ENCODE measurements around the gene DAPK2. TPM values are rescaled to one million over a fixed set of nuclear protein-coding genes. Genes with fewer than 3 reads are reported as not detected.

The DAPK2 gene
- total and polyA plus RNA-seq, 2 of the 4 experiments (the other 2 are of a cell fraction), result 0.34 to 0.36 TPM

DNA sequence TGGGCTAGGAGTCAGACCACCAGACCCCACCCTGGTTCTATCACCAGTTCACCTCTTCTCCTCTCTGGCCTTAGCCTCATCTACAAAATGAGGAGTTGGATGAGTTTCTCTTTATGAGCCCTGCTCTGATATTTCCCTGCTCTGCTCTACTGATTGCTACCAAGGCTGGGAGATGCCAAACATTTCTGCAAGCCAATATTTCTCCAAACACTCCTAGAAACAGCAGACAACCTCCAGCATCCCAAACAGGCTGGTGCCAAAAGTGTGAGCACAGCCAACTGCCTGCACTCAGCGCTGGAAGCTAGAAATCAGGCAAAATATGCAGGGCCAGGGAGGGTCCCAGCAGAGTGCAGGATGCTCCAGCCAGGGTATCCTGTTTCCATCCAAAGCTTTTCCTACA, 10.8 kb downstream of the DAPK2 start:
- Histone ChIP-seq H3K23ac (ENCODE audit: low read depth, low read length) (no peak overlapping the region), H3K4ac (ENCODE audit: low read depth, low read length) (no peak overlapping the region), H3K27ac (ENCODE audit: insufficient read depth, low read length) (no peak overlapping the region), H3K4me2 (ENCODE audit: low read depth, low read length) (no peak overlapping the region), H4K8ac (ENCODE audit: low read depth in 2 of 2, low read length in 2 of 2) (no peak overlapping the region), H2BK15ac (ENCODE audit: low read depth, low read length) (no peak overlapping the region), H3K56ac (ENCODE audit: extremely low read depth, insufficient read depth, low read length) (no peak overlapping the region), H4K5ac (ENCODE audit: low read depth, low read length) (no peak overlapping the region), H2AK5ac (ENCODE audit: low read depth, low read length) (no peak overlapping the region), H3K18ac (ENCODE audit: low read depth, low read length) (no peak overlapping the region), H3K9me1 (ENCODE audit: insufficient read depth, low read length) (no peaks in the 10 kb centered on the region), H2BK5ac (ENCODE audit: low read depth, low read length, poor library complexity, severe bottlenecking) (no peak overlapping the region), H2BK120ac (ENCODE audit: low read depth, low read length) (no peak overlapping the region), H3K9ac (ENCODE audit: low read depth, low read length) (no peak overlapping the region), H2AK9ac (replicated peaks; ENCODE audit: low read depth, low read length, poor library complexity) (no peak overlapping the region), H3K4me3 (ENCODE audit: insufficient read depth, low read depth, low read length) (no peak overlapping the region), H4K20me1 (ENCODE audit: insufficient read depth, low read length) (no peaks in the 10 kb centered on the region), H3K36me3 (ENCODE audit: control insufficient read depth, insufficient read depth, low read length) (no peaks in the 10 kb centered on the region), H2AFZ (replicated peaks; ENCODE audit: low read length, poor library complexity) (no peak overlapping the region), H3K79me1 (ENCODE audit: low read depth in 1 of 2, low read length in 2 of 2) (no peaks in the 10 kb centered on the region), H3K27me3 (ENCODE audit: control insufficient read depth, insufficient read depth, low read length) (peaks cover 16% of the 10 kb centered on the region), H3K9me3 (ENCODE audit: control insufficient read depth, insufficient read depth, low read length) (no peaks in the 10 kb centered on the region), H4K91ac (ENCODE audit: insufficient read depth, low read depth, low read length) (no peak overlapping the region), H2BK20ac (ENCODE audit: low read depth, low read length) (no peak overlapping the region), H3K14ac (replicated peaks; ENCODE audit: low read depth, low read length) (no peak overlapping the region), H3K4me1 (ENCODE audit: control insufficient read depth, insufficient read depth, low read length) (no peaks in the 10 kb centered on the region)
- WGBS, 2 experiments (ENCODE audit: extremely low coverage in 2 of 2, insufficient read length in 1 of 2), result no CpG with 5 or more reads among the region's 1 CpG
- ATAC-seq (ENCODE audit: low read depth) (no peak), DNase-seq (no peak)
- CTCF ChIA-PET, result no interaction called here
- POLR2A ChIA-PET (ENCODE audit: unreplicated experiment), result no interaction called here
- in situ Hi-C loops (cut with MboI; ENCODE audit: low sequenced_read_pairs), result loop anchor here (25.0 kb wide), 1 partner anchor 173 kb away; no protein-coding TSS in a partner anchor
- no TSS peak for BruUV-seq (replicated peaks)
- dilution Hi-C loops (cut with HindIII; ENCODE audit: low sequenced_read_pairs, unreplicated experiment), result no loop called here
- intact Hi-C loops (cut with micrococcal nuclease), result no loop called here
- TF ChIP-seq, protein P1, sequence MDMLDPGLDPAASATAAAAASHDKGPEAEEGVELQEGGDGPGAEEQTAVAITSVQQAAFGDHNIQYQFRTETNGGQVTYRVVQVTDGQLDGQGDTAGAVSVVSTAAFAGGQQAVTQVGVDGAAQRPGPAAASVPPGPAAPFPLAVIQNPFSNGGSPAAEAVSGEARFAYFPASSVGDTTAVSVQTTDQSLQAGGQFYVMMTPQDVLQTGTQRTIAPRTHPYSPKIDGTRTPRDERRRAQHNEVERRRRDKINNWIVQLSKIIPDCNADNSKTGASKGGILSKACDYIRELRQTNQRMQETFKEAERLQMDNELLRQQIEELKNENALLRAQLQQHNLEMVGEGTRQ (IDR thresholded peaks at IDR 0.05; ENCODE audit: low read depth, low read length), result no peak
- TF ChIP-seq, protein P2, sequence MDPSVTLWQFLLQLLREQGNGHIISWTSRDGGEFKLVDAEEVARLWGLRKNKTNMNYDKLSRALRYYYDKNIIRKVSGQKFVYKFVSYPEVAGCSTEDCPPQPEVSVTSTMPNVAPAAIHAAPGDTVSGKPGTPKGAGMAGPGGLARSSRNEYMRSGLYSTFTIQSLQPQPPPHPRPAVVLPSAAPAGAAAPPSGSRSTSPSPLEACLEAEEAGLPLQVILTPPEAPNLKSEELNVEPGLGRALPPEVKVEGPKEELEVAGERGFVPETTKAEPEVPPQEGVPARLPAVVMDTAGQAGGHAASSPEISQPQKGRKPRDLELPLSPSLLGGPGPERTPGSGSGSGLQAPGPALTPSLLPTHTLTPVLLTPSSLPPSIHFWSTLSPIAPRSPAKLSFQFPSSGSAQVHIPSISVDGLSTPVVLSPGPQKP (IDR thresholded peaks at IDR 0.05; ENCODE audit: borderline replicate concordance, low read depth, low read length), result no peak
- TF ChIP-seq, protein P3, sequence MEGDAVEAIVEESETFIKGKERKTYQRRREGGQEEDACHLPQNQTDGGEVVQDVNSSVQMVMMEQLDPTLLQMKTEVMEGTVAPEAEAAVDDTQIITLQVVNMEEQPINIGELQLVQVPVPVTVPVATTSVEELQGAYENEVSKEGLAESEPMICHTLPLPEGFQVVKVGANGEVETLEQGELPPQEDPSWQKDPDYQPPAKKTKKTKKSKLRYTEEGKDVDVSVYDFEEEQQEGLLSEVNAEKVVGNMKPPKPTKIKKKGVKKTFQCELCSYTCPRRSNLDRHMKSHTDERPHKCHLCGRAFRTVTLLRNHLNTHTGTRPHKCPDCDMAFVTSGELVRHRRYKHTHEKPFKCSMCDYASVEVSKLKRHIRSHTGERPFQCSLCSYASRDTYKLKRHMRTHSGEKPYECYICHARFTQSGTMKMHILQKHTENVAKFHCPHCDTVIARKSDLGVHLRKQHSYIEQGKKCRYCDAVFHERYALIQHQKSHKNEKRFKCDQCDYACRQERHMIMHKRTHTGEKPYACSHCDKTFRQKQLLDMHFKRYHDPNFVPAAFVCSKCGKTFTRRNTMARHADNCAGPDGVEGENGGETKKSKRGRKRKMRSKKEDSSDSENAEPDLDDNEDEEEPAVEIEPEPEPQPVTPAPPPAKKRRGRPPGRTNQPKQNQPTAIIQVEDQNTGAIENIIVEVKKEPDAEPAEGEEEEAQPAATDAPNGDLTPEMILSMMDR (conservative IDR thresholded peaks at IDR 0.05; ENCODE audit: low read depth, low read length), result no peak
- TF ChIP-seq CEBPB (IDR thresholded peaks at IDR 0.05; ENCODE audit: low read depth, low read length) (no peak), MXI1 (IDR thresholded peaks at IDR 0.05; ENCODE audit: borderline replicate concordance, low read depth, low read length) (no peak), RAD21 (IDR thresholded peaks at IDR 0.05; ENCODE audit: low read length) (no peak), SMC3 (IDR thresholded peaks at IDR 0.05; ENCODE audit: low read depth, low read length) (no peak), MAFK (IDR thresholded peaks at IDR 0.05; ENCODE audit: low read depth, low read length) (no peak)
